HepG2 (cell line): ENCODE measurements around the gene C1QTNF1. TPM values are rescaled to one million over a fixed set of nuclear protein-coding genes. Genes with fewer than 3 reads are reported as not detected.
A peak's percentile ranks its signal among the peaks of the same experiment; 100 is the strongest.

ENCODE experiments used
- ADNP ChIP-seq: sonication (generic); formaldehyde crosslinking; IDR thresholded peaks from 2 replicates; pipeline ENCODE4 v1.4.0; 2020; ENCODE audit warnings: missing genetic modification reagents
- CHD4 ChIP-seq: fragments of 200-600 bp; sonication (generic); IDR thresholded peaks from 2 replicates; pipeline ENCODE4 v1.7.0; 2017; ENCODE audit warnings: mild to moderate bottlenecking, low read length, borderline replicate concordance
- DZIP1 ChIP-seq: sonication (generic); formaldehyde crosslinking; IDR thresholded peaks from 2 replicates; pipeline ENCODE4 v1.5.0; 2020; ENCODE audit warnings: mild to moderate bottlenecking, missing genetic modification reagents
- HNRNPLL ChIP-seq: fragments of 200-400 bp; formaldehyde crosslinking; IDR thresholded peaks from 2 replicates; pipeline ENCODE4 v1.6.1; 2017; ENCODE audit warnings: mild to moderate bottlenecking, low read depth, low read length; ENCODE audit not compliant: poor library complexity, severe bottlenecking
- KLF13 ChIP-seq: sonication (generic); formaldehyde crosslinking; IDR thresholded peaks from 2 replicates; pipeline ENCODE4 v1.4.0; 2020; ENCODE audit warnings: mild to moderate bottlenecking, missing genetic modification reagents
- NAIF1 ChIP-seq: sonication (generic); formaldehyde crosslinking; IDR thresholded peaks from 2 replicates; pipeline ENCODE4 v1.5.0; 2020; ENCODE audit warnings: mild to moderate bottlenecking, missing genetic modification reagents, borderline replicate concordance
- NR2F6 ChIP-seq, 2 experiments: IDR thresholded peaks; 2 replicates each; pipeline ENCODE4 v1.6.1; 2016; ENCODE audit warnings: antibody characterized with exemption in 1 of 2, mild to moderate bottlenecking in 1 of 2
- SETDB1 ChIP-seq: sonication (generic); formaldehyde crosslinking; IDR thresholded peaks from 2 replicates; pipeline ENCODE4 v1.5.1; 2020; ENCODE audit warnings: missing genetic modification reagents, mild to moderate bottlenecking, borderline replicate concordance
- SMARCE1 ChIP-seq: fragments of 450-650 bp; IDR thresholded peaks from 2 replicates; pipeline ENCODE4 v1.6.1; 2017; ENCODE audit warnings: borderline replicate concordance
- STAT5B ChIP-seq: sonication (generic); formaldehyde crosslinking; IDR thresholded peaks from 2 replicates; pipeline ENCODE4 v1.4.0; 2020; ENCODE audit warnings: missing genetic modification reagents
- UBTF ChIP-seq: sonication (generic); formaldehyde crosslinking; IDR thresholded peaks from 2 replicates; pipeline ENCODE4 v1.4.0; 2020; ENCODE audit warnings: mild to moderate bottlenecking, missing genetic modification reagents
- ZBTB26 ChIP-seq: IDR thresholded peaks from 2 replicates; pipeline ENCODE4 v1.6.1; 2016; ENCODE audit warnings: missing compliant biosample characterization, missing genetic modification reagents, borderline replicate concordance
- ZBTB43 ChIP-seq: sonication (generic); formaldehyde crosslinking; conservative IDR thresholded peaks from 2 replicates; pipeline ENCODE4 v1.4.0; 2020; ENCODE audit warnings: missing genetic modification reagents
- ZFP1 ChIP-seq: IDR thresholded peaks from 2 replicates; pipeline ENCODE4 v1.6.1; 2016
- ZHX1 ChIP-seq: sonication (generic); formaldehyde crosslinking; IDR thresholded peaks from 2 replicates; pipeline ENCODE4 v1.8.1; 2022; ENCODE audit warnings: low read depth, mild to moderate bottlenecking, missing genetic modification reagents
- ZNF24 ChIP-seq: fragments of 450-650 bp; IDR thresholded peaks from 2 replicates; pipeline ENCODE4 v1.6.1; 2017; ENCODE audit warnings: antibody characterized with exemption, mild to moderate bottlenecking
- ZNF3 ChIP-seq: IDR thresholded peaks from 2 replicates; pipeline ENCODE4 v1.7.0; 2017; ENCODE audit warnings: inconsistent platforms
- ZNF33B ChIP-seq: sonication (generic); formaldehyde crosslinking; IDR thresholded peaks from 2 replicates; pipeline ENCODE4 v1.5.1; 2020; ENCODE audit warnings: mild to moderate bottlenecking, missing genetic modification reagents
- ZNF605 ChIP-seq: sonication (generic); formaldehyde crosslinking; IDR thresholded peaks from 2 replicates; pipeline ENCODE4 v1.8.0; 2022; ENCODE audit warnings: mild to moderate bottlenecking, missing genetic modification reagents
- ZNF672 ChIP-seq: sonication (generic); formaldehyde crosslinking; IDR thresholded peaks from 2 replicates; pipeline ENCODE4 v1.8.1; 2022; ENCODE audit warnings: missing genetic modification reagents
- polyA plus RNA-seq, 8 experiments: library from polyadenylated mRNA; depleted of rRNA in 3 of 8; stranded (reverse) in 7 of 8; unstranded in 1 of 8; fragments of >200 nt; fragmentation: Illumina TruSeq in 4 of 8; extraction: Trizol in 4 of 8; gene quantifications; 2 replicates each; pipeline versions ENCODE4 v1.2.1 to v1.2.3, GENCODE V29; 2011 to 2016; ENCODE audit warnings: low read depth in 4 of 8, missing spikeins in 1 of 8, mixed read lengths in 1 of 8; ENCODE audit not compliant: insufficient read depth in 1 of 8
- total RNA-seq, 5 experiments: library from RNA; depleted of rRNA; stranded (reverse); fragments of >200 nt; fragmentation: Illumina TruSeq; extraction: Trizol; gene quantifications; 2 replicates each; pipeline ENCODE4 v1.2.3, GENCODE V29; 2016; ENCODE audit warnings: low read depth in 1 of 5

The C1QTNF1 gene
- total and polyA plus RNA-seq, 2 of the 13 experiments (the other 11 are each of a cell fraction or from before 2014, with no cell fraction given): 0.18 to 0.86 TPM

GRCh38 chr17:79090443-79091225 lies 66.7 kb downstream of the C1QTNF1 start (continued):
- TF ChIP-seq DZIP1 (no peak), ZNF605 (CRISPR knock-in tag) (no peak), ZBTB26 (CRISPR knock-in tag) (no peak), CHD4 (no peak), ZNF24 (no peak), ZHX1 (CRISPR knock-in tag) (no peak), ZNF672 (CRISPR knock-in tag) (no peak), ZNF3 (CRISPR knock-in tag) (no peak), ZBTB43 (CRISPR knock-in tag) (no peak), NAIF1 (CRISPR knock-in tag) (no peak), HNRNPLL (peak; percentile 45), KLF13 (no peak), ADNP (CRISPR knock-in tag) (no peak), NR2F6 (IDR thresholded peaks at IDR 0.05) (no peak), NR2F6 (CRISPR knock-in tag; IDR thresholded peaks at IDR 0.05) (no peak), ZNF33B (no peak), SMARCE1 (no peak), SETDB1 (CRISPR knock-in tag) (no peak), UBTF (CRISPR knock-in tag) (no peak), STAT5B (no peak), ZFP1 (CRISPR knock-in tag) (no peak)
